BE2C (cell line): ENCODE results near the gene CILP2.

Experiments used
- DNase-seq: peaks from one replicate; pipeline ENCODE4 v3.0.0-alpha.2; 2020
- H3K27me3 ChIP-seq: fragments of 250-450 bp; sonication (Bioruptor Pico); 2 replicates; pipeline ENCODE4 v1.5.1; 2020; ENCODE audit warnings: mild to moderate bottlenecking
- H3K36me3 ChIP-seq: fragments of 250-450 bp; sonication (Bioruptor Pico); 2 replicates; pipeline ENCODE4 v1.5.1; 2020; ENCODE audit warnings: mild to moderate bottlenecking
- H3K4me1 ChIP-seq: fragments of 250-450 bp; sonication (Bioruptor Pico); 2 replicates; pipeline ENCODE4 v1.5.1; 2020
- H3K4me3 ChIP-seq: 2 replicates; pipeline ENCODE4 v1.5.1; 2011; ENCODE audit warnings: low read depth, low read length
- H3K9me3 ChIP-seq: fragments of 250-450 bp; sonication (Bioruptor Pico); 2 replicates; pipeline ENCODE4 v1.5.1; 2020
- CTCF ChIP-seq: IDR thresholded peaks from 2 replicates; pipeline ENCODE4 v1.5.1; 2012; ENCODE audit warnings: mild to moderate bottlenecking, low read depth, low read length

Gene CILP2

GRCh38 chr19:19550972-19551852 is 13.1 kb downstream of the CILP2 start:
- Histone ChIP-seq H3K36me3 (no peaks in the 10 kb centered on the region), H3K9me3 (no peaks in the 10 kb centered on the region), H3K4me1 (no peaks in the 10 kb centered on the region), H3K4me3 (no peak overlapping the region), H3K27me3 (no peaks in the 10 kb centered on the region)
- no peak for TF ChIP-seq CTCF
- peak; percentile 13 for DNase-seq

GRCh38 chr19:19551853-19552192 is 13.8 kb downstream of the CILP2 start:
- Histone ChIP-seq H3K4me1 (no peaks in the 10 kb centered on the region), H3K36me3 (no peaks in the 10 kb centered on the region), H3K4me3 (no peak overlapping the region), H3K27me3 (no peaks in the 10 kb centered on the region), H3K9me3 (no peaks in the 10 kb centered on the region)
- no peak for TF ChIP-seq CTCF
- no peak for DNase-seq

GRCh38 chr19:19552798-19553197 is 14.7 kb downstream of the CILP2 start:
- H3K27me3 ChIP-seq, result no peaks in the 10 kb centered on the region
- H3K4me1 ChIP-seq, result no peaks in the 10 kb centered on the region
- peak; percentile 48 for DNase-seq
- TF ChIP-seq CTCF, result peak; percentile 46
- no peak overlapping the region for H3K4me3 ChIP-seq
- H3K36me3 ChIP-seq, result no peaks in the 10 kb centered on the region
- H3K9me3 ChIP-seq, result no peaks in the 10 kb centered on the region

- TF ChIP-seq CTCF, result no peak
- no peaks in the 10 kb centered on the region for H3K4me1 ChIP-seq
- no peak overlapping the region for H3K4me3 ChIP-seq
- no peaks in the 10 kb centered on the region for H3K27me3 ChIP-seq
- H3K9me3 ChIP-seq, result no peaks in the 10 kb centered on the region
- no peaks in the 10 kb centered on the region for H3K36me3 ChIP-seq
- no peak for DNase-seq
These were observed 15.6 kb downstream of the CILP2 start for GRCh38 chr19:19553670-19554069.

- no peaks in the 10 kb centered on the region for H3K4me1 ChIP-seq
- peak; percentile 59 for TF ChIP-seq CTCF
- no peaks in the 10 kb centered on the region for H3K9me3 ChIP-seq
- H3K36me3 ChIP-seq, result no peaks in the 10 kb centered on the region
- H3K27me3 ChIP-seq, result no peaks in the 10 kb centered on the region
- DNase-seq, result no peak
- no peak overlapping the region for H3K4me3 ChIP-seq
These were observed 16.3 kb downstream of the CILP2 start for GRCh38 chr19:19554074-19555023.

GRCh38 chr19:19558055-19558454 is 20.0 kb downstream of the CILP2 start:
- H3K27me3 ChIP-seq, result no peaks in the 10 kb centered on the region

More at GRCh38 chr19:19558055-19558454, 20.0 kb downstream of the CILP2 start:
- Histone ChIP-seq H3K36me3 (no peaks in the 10 kb centered on the region), H3K9me3 (no peaks in the 10 kb centered on the region), H3K4me3 (no peak overlapping the region), H3K4me1 (no peaks in the 10 kb centered on the region)
- DNase-seq, result no peak
- TF ChIP-seq CTCF, result no peak
